ENCODE data around the gene CYS1.

Gene CYS1

DNA sequence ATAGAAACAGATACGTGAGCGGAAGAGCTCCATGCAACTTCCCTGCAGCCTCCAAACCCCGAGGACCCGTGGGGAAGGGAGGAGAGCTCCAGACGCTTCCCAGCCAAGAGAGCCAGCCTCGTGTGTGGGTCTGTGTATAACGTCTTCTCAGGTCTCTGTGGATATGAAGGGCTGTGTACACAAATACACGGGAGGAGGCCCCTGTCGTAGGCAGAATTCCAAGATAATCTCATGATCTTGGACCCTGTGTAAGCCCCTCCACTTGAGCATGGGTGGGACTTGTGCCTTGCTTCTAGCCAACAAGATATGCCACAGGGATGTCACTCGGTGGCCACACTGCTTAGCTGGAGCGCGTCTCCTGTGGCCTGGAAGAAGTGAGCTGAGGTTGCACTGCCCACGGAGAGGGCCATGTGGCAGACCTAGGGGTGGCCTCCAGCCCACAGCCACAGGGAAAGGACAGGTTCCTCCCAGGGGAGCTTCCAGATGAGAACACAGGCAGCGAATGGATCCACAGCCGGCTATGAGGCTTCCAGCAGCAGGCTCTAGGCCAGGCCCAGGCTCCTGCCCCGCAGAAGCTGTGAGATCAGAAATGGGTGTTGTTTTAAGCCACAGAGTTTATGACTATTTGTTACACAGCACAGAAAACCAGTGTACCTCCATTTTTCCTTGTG, 52.4 kb downstream of the CYS1 start:
- H3K36me3 ChIP-seq (ENCODE audit: low read length) = no peaks in the 10 kb centered on the region
- no peak overlapping the region for H3K27ac ChIP-seq (ENCODE audit: low read depth, low read length)
- H3K9ac ChIP-seq (ENCODE audit: low read length) = no peak overlapping the region
- no peaks in the 10 kb centered on the region for H3F3A ChIP-seq (ENCODE audit: insufficient read depth)
- no peaks in the 10 kb centered on the region for H3K27me3 ChIP-seq (ENCODE audit: low read length)
- H2AFZ ChIP-seq (ENCODE audit: low read depth, low read length, severe bottlenecking) = no peak overlapping the region
- no peak overlapping the region for H3K4me2 ChIP-seq (ENCODE audit: low read depth, low read length, poor library complexity, severe bottlenecking)
- H3K9me2 ChIP-seq (replicated peaks; ENCODE audit: insufficient read depth, low read length) = no peaks in the 10 kb centered on the region
- no peak overlapping the region for H3K4me3 ChIP-seq (ENCODE audit: insufficient read depth, low read length, poor library complexity, severe bottlenecking)
- TF ChIP-seq, protein P1, sequence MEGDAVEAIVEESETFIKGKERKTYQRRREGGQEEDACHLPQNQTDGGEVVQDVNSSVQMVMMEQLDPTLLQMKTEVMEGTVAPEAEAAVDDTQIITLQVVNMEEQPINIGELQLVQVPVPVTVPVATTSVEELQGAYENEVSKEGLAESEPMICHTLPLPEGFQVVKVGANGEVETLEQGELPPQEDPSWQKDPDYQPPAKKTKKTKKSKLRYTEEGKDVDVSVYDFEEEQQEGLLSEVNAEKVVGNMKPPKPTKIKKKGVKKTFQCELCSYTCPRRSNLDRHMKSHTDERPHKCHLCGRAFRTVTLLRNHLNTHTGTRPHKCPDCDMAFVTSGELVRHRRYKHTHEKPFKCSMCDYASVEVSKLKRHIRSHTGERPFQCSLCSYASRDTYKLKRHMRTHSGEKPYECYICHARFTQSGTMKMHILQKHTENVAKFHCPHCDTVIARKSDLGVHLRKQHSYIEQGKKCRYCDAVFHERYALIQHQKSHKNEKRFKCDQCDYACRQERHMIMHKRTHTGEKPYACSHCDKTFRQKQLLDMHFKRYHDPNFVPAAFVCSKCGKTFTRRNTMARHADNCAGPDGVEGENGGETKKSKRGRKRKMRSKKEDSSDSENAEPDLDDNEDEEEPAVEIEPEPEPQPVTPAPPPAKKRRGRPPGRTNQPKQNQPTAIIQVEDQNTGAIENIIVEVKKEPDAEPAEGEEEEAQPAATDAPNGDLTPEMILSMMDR (IDR thresholded peaks at IDR 0.05; ENCODE audit: insufficient read depth, low read length, poor library complexity, severe bottlenecking) = no peak
- no peak for TF ChIP-seq EZH2phosphoT487 (conservative IDR thresholded peaks at IDR 0.05; ENCODE audit: low read length)
- no peaks in the 10 kb centered on the region for H3K79me2 ChIP-seq (ENCODE audit: insufficient read depth, low read length)
- no peaks in the 10 kb centered on the region for H4K20me1 ChIP-seq (ENCODE audit: low read depth, low read length)
- H3K9me3 ChIP-seq (ENCODE audit: insufficient read depth, low read length) = no peaks in the 10 kb centered on the region

DNA sequence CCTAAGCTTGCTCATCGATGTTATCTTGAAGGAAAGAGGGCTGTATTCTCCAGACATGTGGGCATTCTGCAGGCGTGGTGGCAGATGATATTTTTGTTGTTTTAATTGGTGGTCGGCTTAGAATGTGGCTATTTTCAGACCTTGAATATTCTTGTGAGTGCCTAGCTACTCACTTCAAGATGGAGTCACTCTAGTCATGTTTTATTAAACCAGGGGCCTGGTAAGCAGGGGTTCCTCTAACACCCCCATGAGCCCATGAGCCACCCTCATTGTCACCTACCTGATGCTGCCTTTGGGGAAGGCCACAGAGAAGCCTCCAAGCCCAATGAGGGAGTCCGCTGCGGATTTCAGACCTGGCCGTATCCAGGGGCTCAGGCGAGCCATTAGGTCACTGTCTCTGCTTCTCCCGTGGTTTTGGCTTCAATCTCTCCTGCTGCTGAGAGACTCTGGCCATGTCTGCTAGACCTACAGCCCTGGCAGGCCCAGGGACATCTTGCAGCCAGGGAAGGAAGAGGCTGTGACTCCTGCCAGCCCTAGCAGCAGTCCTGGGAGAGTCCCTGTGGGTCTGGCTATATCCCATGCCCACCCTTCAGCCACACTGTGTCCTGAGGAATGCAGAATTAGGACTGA, 53.2 kb downstream of the CYS1 start:
- no peak overlapping the region for H3K9ac ChIP-seq (ENCODE audit: low read length)
- H3K4me2 ChIP-seq (ENCODE audit: low read depth, low read length, poor library complexity, severe bottlenecking) = no peak overlapping the region
- H3K36me3 ChIP-seq (ENCODE audit: low read length) = no peaks in the 10 kb centered on the region
- H3K27me3 ChIP-seq (ENCODE audit: low read length) = no peaks in the 10 kb centered on the region
- TF ChIP-seq EZH2phosphoT487 (conservative IDR thresholded peaks at IDR 0.05; ENCODE audit: low read length) = no peak
- TF ChIP-seq, protein P1 (IDR thresholded peaks at IDR 0.05; ENCODE audit: insufficient read depth, low read length, poor library complexity, severe bottlenecking) = no peak
- H3K4me3 ChIP-seq (ENCODE audit: insufficient read depth, low read length, poor library complexity, severe bottlenecking) = no peak overlapping the region
- H2AFZ ChIP-seq (ENCODE audit: low read depth, low read length, severe bottlenecking) = no peak overlapping the region
- no peaks in the 10 kb centered on the region for H3K9me2 ChIP-seq (replicated peaks; ENCODE audit: insufficient read depth, low read length)
- H3K9me3 ChIP-seq (ENCODE audit: insufficient read depth, low read length) = no peaks in the 10 kb centered on the region
- H3F3A ChIP-seq (ENCODE audit: insufficient read depth) = no peaks in the 10 kb centered on the region
- no peaks in the 10 kb centered on the region for H3K79me2 ChIP-seq (ENCODE audit: insufficient read depth, low read length)
- no peak overlapping the region for H3K27ac ChIP-seq (ENCODE audit: low read depth, low read length)
- H4K20me1 ChIP-seq (ENCODE audit: low read depth, low read length) = no peaks in the 10 kb centered on the region

DNA sequence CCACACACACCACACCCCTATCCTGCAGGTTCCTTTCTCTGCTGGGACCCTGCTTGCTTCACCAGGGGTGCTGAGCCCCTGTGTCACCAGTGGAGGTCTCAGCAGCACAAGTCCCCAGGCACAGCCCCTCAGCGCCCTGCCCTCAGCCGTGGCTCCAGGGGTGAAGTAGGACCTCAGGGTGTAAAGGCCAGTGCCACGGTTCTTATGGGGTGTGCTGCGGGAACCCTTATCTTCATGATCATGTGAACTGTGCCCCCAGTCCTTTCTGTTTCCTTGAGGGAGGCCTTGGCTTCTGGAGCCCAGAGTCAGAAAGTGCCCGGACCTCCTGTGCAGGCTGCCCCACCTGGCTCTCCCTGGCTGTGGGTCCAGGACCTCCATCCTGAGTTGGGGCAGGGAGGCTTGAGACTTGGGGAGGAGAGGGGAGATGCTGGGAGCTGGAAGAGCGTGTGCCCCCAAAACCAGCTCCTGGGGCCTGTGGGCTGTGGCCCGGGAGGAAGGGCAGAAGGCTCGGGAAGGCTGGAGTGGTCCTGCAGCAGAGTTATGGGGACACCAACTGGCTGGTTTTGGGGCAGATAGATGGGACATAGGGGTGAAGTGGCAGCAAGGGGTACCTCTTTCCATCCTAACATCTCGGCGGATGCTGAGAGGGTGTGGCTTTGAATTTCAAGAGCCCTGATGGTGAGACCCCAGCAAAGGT, 57.1 kb downstream of the CYS1 start:
- TF ChIP-seq, protein P1 (IDR thresholded peaks at IDR 0.05; ENCODE audit: insufficient read depth, low read length, poor library complexity, severe bottlenecking) = no peak
- TF ChIP-seq EZH2phosphoT487 (conservative IDR thresholded peaks at IDR 0.05; ENCODE audit: low read length) = no peak

More for the DNA sequence above, 57.1 kb downstream of the CYS1 start:
- no peaks in the 10 kb centered on the region for H3F3A ChIP-seq (ENCODE audit: insufficient read depth)
- H3K9ac ChIP-seq (ENCODE audit: low read length) = no peak overlapping the region
- H3K79me2 ChIP-seq (ENCODE audit: insufficient read depth, low read length) = no peaks in the 10 kb centered on the region
- no peaks in the 10 kb centered on the region for H3K36me3 ChIP-seq (ENCODE audit: low read length)
- H3K27me3 ChIP-seq (ENCODE audit: low read length) = no peaks in the 10 kb centered on the region
- no peaks in the 10 kb centered on the region for H3K9me2 ChIP-seq (replicated peaks; ENCODE audit: insufficient read depth, low read length)
- no peak overlapping the region for H3K4me3 ChIP-seq (ENCODE audit: insufficient read depth, low read length, poor library complexity, severe bottlenecking)
- H3K27ac ChIP-seq (ENCODE audit: low read depth, low read length) = no peak overlapping the region
- H3K9me3 ChIP-seq (ENCODE audit: insufficient read depth, low read length) = no peaks in the 10 kb centered on the region
- no peak overlapping the region for H3K4me2 ChIP-seq (ENCODE audit: low read depth, low read length, poor library complexity, severe bottlenecking)
- no peaks in the 10 kb centered on the region for H4K20me1 ChIP-seq (ENCODE audit: low read depth, low read length)
- H2AFZ ChIP-seq (ENCODE audit: low read depth, low read length, severe bottlenecking) = no peak overlapping the region
